ENCODE results near the gene LIG4.

GRCh38 chr13:108182652-108183051, 32.7 kb downstream of the LIG4 start:
- TF ChIP-seq ELF4 (CRISPR knock-in tag; IDR thresholded peaks at IDR 0.05; ENCODE audit: low read depth) (no peak), CTCF (IDR thresholded peaks at IDR 0.05) (no peak), HMGXB4 (CRISPR knock-in tag; IDR thresholded peaks at IDR 0.05) (no peak)
- TF ChIP-seq, protein P1, sequence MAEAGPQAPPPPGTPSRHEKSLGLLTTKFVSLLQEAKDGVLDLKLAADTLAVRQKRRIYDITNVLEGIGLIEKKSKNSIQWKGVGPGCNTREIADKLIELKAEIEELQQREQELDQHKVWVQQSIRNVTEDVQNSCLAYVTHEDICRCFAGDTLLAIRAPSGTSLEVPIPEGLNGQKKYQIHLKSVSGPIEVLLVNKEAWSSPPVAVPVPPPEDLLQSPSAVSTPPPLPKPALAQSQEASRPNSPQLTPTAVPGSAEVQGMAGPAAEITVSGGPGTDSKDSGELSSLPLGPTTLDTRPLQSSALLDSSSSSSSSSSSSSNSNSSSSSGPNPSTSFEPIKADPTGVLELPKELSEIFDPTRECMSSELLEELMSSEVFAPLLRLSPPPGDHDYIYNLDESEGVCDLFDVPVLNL (CRISPR knock-in tag; IDR thresholded peaks at IDR 0.05; ENCODE audit: borderline replicate concordance, low read depth), result no peak
- TF ChIP-seq, protein P2, sequence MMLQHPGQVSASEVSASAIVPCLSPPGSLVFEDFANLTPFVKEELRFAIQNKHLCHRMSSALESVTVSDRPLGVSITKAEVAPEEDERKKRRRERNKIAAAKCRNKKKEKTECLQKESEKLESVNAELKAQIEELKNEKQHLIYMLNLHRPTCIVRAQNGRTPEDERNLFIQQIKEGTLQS (CRISPR knock-in tag; conservative IDR thresholded peaks at IDR 0.05), result no peak
